HCT116 (cell line): ENCODE data around the gene DHRS4L2. TPM values are rescaled to one million over a fixed set of nuclear protein-coding genes. Genes with fewer than 3 reads are reported as not detected.

ENCODE experiments used
- ATAC-seq: fragments of 200-7000 bp; cut with Tn5 transposase; 2 replicates; pipeline ENCODE4 v1.9.1; 2020; ENCODE audit warnings: mild to moderate bottlenecking, moderate library complexity
- BruUV-seq: library from RNA; stranded (reverse); fragments of 400-500 nt; replicated peaks from 2 replicates; lab custom pipeline; 2021; lab: Mats Ljungman, UMichigan
- CTCF ChIA-PET: fragments of 300-600 bp; sonication (Branson Sonifier 250); formaldehyde crosslinking; loops from one replicate; lab custom pipeline; 2021; ENCODE audit warnings: antibody characterized with exemption; lab: Charles Lee
- POLR2A ChIA-PET: fragments of 300-600, 350-600 bp; sonication (Branson Sonifier 250); formaldehyde crosslinking; loops from one replicate; lab custom pipeline; 2021; ENCODE audit warnings: antibody characterized with exemption; lab: Charles Lee
- RAD21 ChIA-PET, 2 experiments: fragments of 300-600 bp; sonication (Branson Sonifier 250); formaldehyde crosslinking; loops; one replicate each; lab custom pipeline; 2023; ENCODE audit warnings: low total read pairs in 2 of 2; ENCODE audit not compliant: uncharacterized antibody in 2 of 2, unreplicated experiment in 2 of 2, low non-redundant PET in 1 of 2; lab: Charles Lee
- DNase-seq: peaks from one replicate; pipeline ENCODE4 v3.0.0-alpha.2; 2010; ENCODE audit warnings: low read depth, low spot score
- H2AFZ ChIP-seq: fragments of 200-600 bp; shearing (Covaris generic), sonication (generic); 2 replicates; pipeline ENCODE4 v1.6.1; 2017; ENCODE audit warnings: low read depth, mixed run types, mixed read lengths, antibody characterized with exemption, low read length; ENCODE audit not compliant: poor library complexity, severe bottlenecking
- H3K27ac ChIP-seq: 2 replicates; pipeline ENCODE4 v1.5.1; 2012; ENCODE audit warnings: low read depth, low read length
- H3K27me3 ChIP-seq: fragments of 200-600 bp; sonication (generic); 2 replicates; pipeline ENCODE4 v1.6.1; 2016; ENCODE audit warnings: mixed run types, low read length, mixed read lengths; ENCODE audit not compliant: insufficient read depth
- H3K36me3 ChIP-seq, 2 experiments: fragments of 200-500 bp in 1 of 2; fragments of 200-600 bp in 1 of 2; sonication (Bioruptor generic) in 1 of 2; sonication (generic) in 1 of 2; 2 replicates each; pipeline versions ENCODE4 v1.5.1 to v1.6.1; 2014 to 2016; ENCODE audit warnings: low read length in 2 of 2, inconsistent platforms in 1 of 2, mixed read lengths in 1 of 2, mixed run types in 1 of 2; ENCODE audit not compliant: insufficient read depth in 2 of 2, control insufficient read depth in 1 of 2
- H3K4me1 ChIP-seq, 2 experiments: fragments of 200-600 bp in 1 of 2; sonication (generic) in 1 of 2; 2 replicates each; pipeline versions ENCODE4 v1.5.1 to v1.6.1; 2012 to 2017; ENCODE audit warnings: low read length in 2 of 2, inconsistent platforms in 1 of 2, mild to moderate bottlenecking in 1 of 2, mixed read lengths in 1 of 2, mixed run types in 1 of 2, moderate library complexity in 1 of 2; ENCODE audit not compliant: insufficient read depth in 2 of 2, control insufficient read depth in 1 of 2
- H3K4me2 ChIP-seq: fragments of 200-600 bp; sonication (generic); 2 replicates; pipeline ENCODE4 v1.6.1; 2017; ENCODE audit warnings: mixed run types, low read length, mixed read lengths
- H3K4me3 ChIP-seq, 2 experiments: fragments of 200-600 bp in 1 of 2; sonication (generic) in 1 of 2; replicated peaks in 1 of 2; 2 replicates each; pipeline ENCODE4 v1.5.1; 2011 to 2016; ENCODE audit warnings: low read length in 2 of 2, control low read depth in 1 of 2, low read depth in 1 of 2, mild to moderate bottlenecking in 1 of 2, mixed read lengths in 1 of 2, mixed run types in 1 of 2
- H3K79me2 ChIP-seq: fragments of 200-600 bp; sonication (generic); 2 replicates; pipeline ENCODE4 v1.6.1; 2017; ENCODE audit warnings: mild to moderate bottlenecking, mixed run types, low read length, moderate library complexity, mixed read lengths; ENCODE audit not compliant: insufficient read depth
- H3K9ac ChIP-seq: fragments of 200-600 bp; sonication (generic); 2 replicates; pipeline ENCODE4 v1.6.1; 2016; ENCODE audit warnings: low read length, mixed read lengths
- H3K9me2 ChIP-seq: fragments of 200-600 bp; sonication (generic), shearing (Covaris generic); 2 replicates; pipeline ENCODE4 v1.6.1; 2017; ENCODE audit warnings: mixed run types, mild to moderate bottlenecking, moderate library complexity; ENCODE audit not compliant: insufficient read depth
- H3K9me3 ChIP-seq, 2 experiments: fragments of 200-500 bp in 1 of 2; fragments of 200-600 bp in 1 of 2; sonication (Bioruptor generic) in 1 of 2; sonication (generic) in 1 of 2; 2 replicates each; pipeline ENCODE4 v1.6.1; 2014 to 2017; ENCODE audit warnings: low read length in 2 of 2, mixed read lengths in 2 of 2, inconsistent platforms in 1 of 2, low read depth in 1 of 2, mild to moderate bottlenecking in 1 of 2, mixed run types in 1 of 2, moderate library complexity in 1 of 2; ENCODE audit not compliant: control insufficient read depth in 1 of 2, insufficient read depth in 1 of 2
- H4K20me1 ChIP-seq: fragments of 200-600 bp; sonication (generic), shearing (Covaris generic); 2 replicates; pipeline ENCODE4 v1.6.1; 2017; ENCODE audit warnings: mixed run types, mild to moderate bottlenecking, moderate library complexity; ENCODE audit not compliant: insufficient read depth
- CBX3 ChIP-seq: IDR thresholded peaks from 2 replicates; pipeline ENCODE4 v1.6.1; 2012; ENCODE audit warnings: low read depth
- EZH2 ChIP-seq: fragments of 200-600 bp; sonication (generic); IDR thresholded peaks from 2 replicates; pipeline ENCODE4 v1.6.1; 2017; ENCODE audit warnings: antibody characterized with exemption, mixed run types
- JUND ChIP-seq: IDR thresholded peaks from 2 replicates; pipeline ENCODE4 v1.6.1; 2012
- POLR2A ChIP-seq: IDR thresholded peaks from 2 replicates; pipeline ENCODE4 v1.7.0; 2011; ENCODE audit warnings: borderline replicate concordance; ENCODE audit not compliant: insufficient read depth, insufficient read length; ENCODE audit errors: extremely low read depth
- POLR2AphosphoS5 ChIP-seq: IDR thresholded peaks from 2 replicates; pipeline ENCODE4 v1.6.1; 2011; ENCODE audit warnings: mild to moderate bottlenecking, low read depth, low read length, moderate library complexity
- RAD21 ChIP-seq: IDR thresholded peaks from 2 replicates; pipeline ENCODE4 v1.6.1; 2012; ENCODE audit warnings: low read depth, mild to moderate bottlenecking
- SIN3A ChIP-seq: IDR thresholded peaks from 2 replicates; pipeline ENCODE4 v1.6.1; 2012; ENCODE audit warnings: low read depth
- SP1 ChIP-seq: IDR thresholded peaks from 2 replicates; pipeline ENCODE4 v1.6.1; 2012; ENCODE audit warnings: low read depth
- SRF ChIP-seq: IDR thresholded peaks from 2 replicates; pipeline ENCODE4 v1.6.1; 2012; ENCODE audit warnings: low read depth
- YY1 ChIP-seq: IDR thresholded peaks from 2 replicates; pipeline ENCODE4 v1.6.1; 2011; ENCODE audit warnings: low read length, low read depth, moderate library complexity, mild to moderate bottlenecking; ENCODE audit not compliant: insufficient replicate concordance; ENCODE audit errors: extremely low read depth
- intact Hi-C: fragments of 100-400 bp; cut with micrococcal nuclease; formaldehyde crosslinking; loops from 2 replicates; pipeline ENCODE4 v1.10.0; 2022
- total RNA-seq: library from RNA; stranded (reverse); gene quantifications from one replicate; pipeline ENCODE4 v1.2.1, GENCODE V29; 2021; ENCODE audit not compliant: unreplicated experiment
- TF ChIP-seq, protein P1 (sequence below): IDR thresholded peaks from 2 replicates; pipeline ENCODE4 v1.6.1; 2012

DHRS4L2 gene
- total RNA-seq, 1 experiment from 2014 or later = 18.6 TPM

DNA sequence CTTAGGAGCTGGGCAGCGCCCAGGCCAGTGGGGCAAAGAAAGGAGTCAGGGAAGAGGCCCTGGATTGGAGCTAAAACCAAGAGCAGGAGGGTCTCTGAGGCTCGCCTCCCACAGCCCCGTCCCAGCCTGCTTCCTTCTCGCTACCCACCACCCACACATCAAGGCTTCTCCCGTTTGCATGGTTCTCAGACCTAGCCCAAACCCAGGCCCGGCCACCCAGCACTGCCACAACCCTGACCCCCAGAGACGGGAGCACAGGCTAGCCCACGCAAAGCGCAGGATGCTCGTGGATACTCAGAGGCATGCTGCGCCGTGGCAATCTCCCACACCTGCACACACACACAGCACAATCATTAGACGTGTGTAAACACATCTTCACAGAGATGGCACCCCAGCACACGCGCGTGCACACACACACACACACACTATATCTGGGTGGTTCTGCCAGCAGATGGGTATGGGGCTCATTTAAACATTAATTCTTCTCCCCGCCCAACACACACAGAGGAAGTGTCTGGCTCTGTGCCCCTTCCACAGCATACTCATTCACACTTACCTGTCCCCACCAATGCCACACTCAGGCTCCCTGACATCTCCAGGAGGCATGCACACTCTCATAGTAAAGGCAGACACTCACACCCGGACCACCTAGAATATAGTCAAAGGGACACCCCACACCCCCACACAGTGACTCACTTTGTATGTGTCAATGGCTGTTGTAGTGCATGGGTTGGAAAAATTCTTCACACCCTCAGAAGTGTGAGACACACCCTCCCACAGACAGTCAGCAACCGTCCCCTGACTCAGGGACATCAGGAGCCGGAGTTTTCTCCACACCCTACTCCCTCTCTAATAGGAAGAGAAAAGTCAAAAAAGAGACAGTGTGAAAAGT, 64.2 kb downstream of the DHRS4L2 start:
- ATAC-seq (no peak), DNase-seq (no peak)
- peak overlapping the region; percentile 55 to 73 for H3K4me3 ChIP-seq
- peak overlapping the region; percentile 97 for H3K4me2 ChIP-seq
- H2AFZ ChIP-seq = no peak overlapping the region
- ChIA-PET CTCF (interaction anchor here (1.0 to 1.8 kb wide), 3 partner anchors 56 to 244 kb away, joined by 4 to 6 read pairs (median 5); partner anchors contain the start of genes DCAF11 and NRL), POLR2A (interaction anchor here (1.5 kb wide), 2 partner anchors 41 to 56 kb away, joined by 7 to 9 read pairs; partner anchors contain the start of gene PCK2), RAD21 (no interaction called here)
- no peaks in the 10 kb centered on the region for H3K27me3 ChIP-seq
- BruUV-seq = no TSS peak
- intact Hi-C loops = no loop called here
- H3K27ac ChIP-seq = no peak overlapping the region
- TF ChIP-seq EZH2 (no peak), POLR2AphosphoS5 (no peak), YY1 (no peak), JUND (no peak), SP1 (no peak), SIN3A (no peak), RAD21 (no peak), POLR2A (no peak), CBX3 (no peak), SRF (no peak)
- TF ChIP-seq, protein P1, sequence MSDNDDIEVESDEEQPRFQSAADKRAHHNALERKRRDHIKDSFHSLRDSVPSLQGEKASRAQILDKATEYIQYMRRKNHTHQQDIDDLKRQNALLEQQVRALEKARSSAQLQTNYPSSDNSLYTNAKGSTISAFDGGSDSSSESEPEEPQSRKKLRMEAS = no peak
- no peaks in the 10 kb centered on the region for H3K36me3 ChIP-seq
- H4K20me1 ChIP-seq = no peaks in the 10 kb centered on the region
- H3K9me2 ChIP-seq = no peaks in the 10 kb centered on the region
- no peaks in the 10 kb centered on the region for H3K79me2 ChIP-seq
- H3K9me3 ChIP-seq = no peaks in the 10 kb centered on the region
- no peak overlapping the region for H3K9ac ChIP-seq
- peaks cover 6 to 25% of the 10 kb centered on the region in 2 experiments; a peak in 3 of 4 replicates for H3K4me1 ChIP-seq
